Transverse colon (tissue), 4 donors: Measurements from ENCODE around the gene NTNG1.

ENCODE experiments used
- EP300 ChIP-seq: sonication (generic); formaldehyde crosslinking; IDR thresholded peaks from one replicate; pipeline ENCODE4 v1.6.1; 2017; ENCODE audit warnings: antibody characterized with exemption, low read depth
- POLR2A ChIP-seq: fragments of 450-650 bp; IDR thresholded peaks from one replicate; pipeline ENCODE4 v1.6.1; 2016; ENCODE audit warnings: antibody characterized with exemption, mild to moderate bottlenecking, moderate library complexity
- POLR2AphosphoS5 ChIP-seq, 3 donors: sonication (generic); formaldehyde crosslinking; IDR thresholded peaks; one replicate each; pipeline ENCODE4 v1.6.1; 2016; ENCODE audit warnings: antibody characterized with exemption in 3 of 3
- TF ChIP-seq, protein P1 (sequence below), 5 experiments: fragments of 200-600 bp in 3 of 5; fragments of 450-650 bp in 2 of 5; sonication (generic) in 3 of 5; IDR thresholded peaks; 1 replicate in 2 of 5; 2 replicates in 3 of 5; pipeline ENCODE4 v1.5.1; 2016 to 2017; ENCODE audit warnings: antibody characterized with exemption in 5 of 5, inconsistent platforms in 3 of 5, mild to moderate bottlenecking in 2 of 5, moderate library complexity in 1 of 5

DNA sequence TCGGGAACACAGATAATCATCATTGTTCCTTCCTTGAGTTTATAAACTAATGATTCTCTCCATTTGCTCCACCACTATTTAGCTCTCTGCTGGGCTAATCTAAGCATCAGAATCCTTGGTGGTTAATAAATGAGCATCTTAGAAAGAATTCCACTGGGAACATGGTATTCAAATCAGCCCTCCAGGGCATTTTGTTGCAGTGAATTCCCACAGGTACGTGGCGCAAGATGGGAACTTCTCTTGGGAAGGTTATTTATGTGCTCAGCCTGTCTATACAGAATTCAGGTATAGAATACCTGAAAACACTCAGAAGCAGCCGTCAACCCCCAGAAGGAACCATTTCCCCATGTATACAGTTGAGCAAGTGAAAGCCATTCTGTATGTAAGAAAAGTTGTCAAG lies 131.5 kb downstream of the NTNG1 start:
- TF ChIP-seq, protein P1, sequence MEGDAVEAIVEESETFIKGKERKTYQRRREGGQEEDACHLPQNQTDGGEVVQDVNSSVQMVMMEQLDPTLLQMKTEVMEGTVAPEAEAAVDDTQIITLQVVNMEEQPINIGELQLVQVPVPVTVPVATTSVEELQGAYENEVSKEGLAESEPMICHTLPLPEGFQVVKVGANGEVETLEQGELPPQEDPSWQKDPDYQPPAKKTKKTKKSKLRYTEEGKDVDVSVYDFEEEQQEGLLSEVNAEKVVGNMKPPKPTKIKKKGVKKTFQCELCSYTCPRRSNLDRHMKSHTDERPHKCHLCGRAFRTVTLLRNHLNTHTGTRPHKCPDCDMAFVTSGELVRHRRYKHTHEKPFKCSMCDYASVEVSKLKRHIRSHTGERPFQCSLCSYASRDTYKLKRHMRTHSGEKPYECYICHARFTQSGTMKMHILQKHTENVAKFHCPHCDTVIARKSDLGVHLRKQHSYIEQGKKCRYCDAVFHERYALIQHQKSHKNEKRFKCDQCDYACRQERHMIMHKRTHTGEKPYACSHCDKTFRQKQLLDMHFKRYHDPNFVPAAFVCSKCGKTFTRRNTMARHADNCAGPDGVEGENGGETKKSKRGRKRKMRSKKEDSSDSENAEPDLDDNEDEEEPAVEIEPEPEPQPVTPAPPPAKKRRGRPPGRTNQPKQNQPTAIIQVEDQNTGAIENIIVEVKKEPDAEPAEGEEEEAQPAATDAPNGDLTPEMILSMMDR (IDR thresholded peaks at IDR 0.05) = no peak
- no peak for TF ChIP-seq POLR2AphosphoS5 (IDR thresholded peaks at IDR 0.05)
- TF ChIP-seq POLR2A = no peak
- no peak for TF ChIP-seq EP300
